GM10266 (cell line): ENCODE data around the gene HES2.

Experiments
- DNase-seq: peaks from one replicate; pipeline ENCODE4 v3.0.0; 2012; ENCODE audit errors: extremely low spot score
- CTCF ChIP-seq: IDR thresholded peaks from 2 replicates; pipeline ENCODE4 v1.5.1; 2012; ENCODE audit warnings: mild to moderate bottlenecking, low read depth; ENCODE audit not compliant: control insufficient read depth, insufficient read depth; ENCODE audit errors: missing control alignments

The HES2 gene

GRCh38 chr1:6414881-6415626, 4.7 kb downstream of the HES2 start:
- no peak for TF ChIP-seq CTCF
- DNase-seq = no peak

GRCh38 chr1:6414443-6414844, 5.3 kb downstream of the HES2 start:
- DNase-seq = peak; percentile 85
- peak; percentile 58 for TF ChIP-seq CTCF

GRCh38 chr1:6412896-6413295, 6.8 kb downstream of the HES2 start:
- TF ChIP-seq CTCF = no peak
- no peak for DNase-seq

- DNase-seq = no peak
- TF ChIP-seq CTCF = no peak
These were observed 9.3 kb downstream of the HES2 start for GRCh38 chr1:6410248-6410893.

GRCh38 chr1:6409733-6410132, 10.0 kb downstream of the HES2 start:
- DNase-seq = no peak
- no peak for TF ChIP-seq CTCF

GRCh38 chr1:6409053-6409452, 10.7 kb downstream of the HES2 start:
- DNase-seq = no peak
- TF ChIP-seq CTCF = no peak

GRCh38 chr1:6408023-6408422, 11.7 kb downstream of the HES2 start:
- TF ChIP-seq CTCF = no peak
- DNase-seq = no peak
